ENCODE results near the gene PON2. TPM values are rescaled to one million over a fixed set of nuclear protein-coding genes. Genes with fewer than 3 reads are reported as not detected.

Gene PON2
- total RNA-seq, 4 donors from 2014 or later, result 48.2 to 67.3 (median 55.4) TPM

- no peaks in the 10 kb centered on the region for H3K36me3 ChIP-seq
These were observed 77.2 kb downstream of the PON2 start for GRCh38 chr7:95357623-95358022.

More at GRCh38 chr7:95357623-95358022, 77.2 kb downstream of the PON2 start:
- no peak overlapping the region for H3K27ac ChIP-seq (replicated peaks in 1 of 4)
- intact Hi-C loops (cut with DNase I), result no loop called here
- no peaks in the 10 kb centered on the region for H3K4me1 ChIP-seq
- no peak for TF ChIP-seq EP300 (IDR thresholded peaks at IDR 0.05)
- TF ChIP-seq, protein P1, sequence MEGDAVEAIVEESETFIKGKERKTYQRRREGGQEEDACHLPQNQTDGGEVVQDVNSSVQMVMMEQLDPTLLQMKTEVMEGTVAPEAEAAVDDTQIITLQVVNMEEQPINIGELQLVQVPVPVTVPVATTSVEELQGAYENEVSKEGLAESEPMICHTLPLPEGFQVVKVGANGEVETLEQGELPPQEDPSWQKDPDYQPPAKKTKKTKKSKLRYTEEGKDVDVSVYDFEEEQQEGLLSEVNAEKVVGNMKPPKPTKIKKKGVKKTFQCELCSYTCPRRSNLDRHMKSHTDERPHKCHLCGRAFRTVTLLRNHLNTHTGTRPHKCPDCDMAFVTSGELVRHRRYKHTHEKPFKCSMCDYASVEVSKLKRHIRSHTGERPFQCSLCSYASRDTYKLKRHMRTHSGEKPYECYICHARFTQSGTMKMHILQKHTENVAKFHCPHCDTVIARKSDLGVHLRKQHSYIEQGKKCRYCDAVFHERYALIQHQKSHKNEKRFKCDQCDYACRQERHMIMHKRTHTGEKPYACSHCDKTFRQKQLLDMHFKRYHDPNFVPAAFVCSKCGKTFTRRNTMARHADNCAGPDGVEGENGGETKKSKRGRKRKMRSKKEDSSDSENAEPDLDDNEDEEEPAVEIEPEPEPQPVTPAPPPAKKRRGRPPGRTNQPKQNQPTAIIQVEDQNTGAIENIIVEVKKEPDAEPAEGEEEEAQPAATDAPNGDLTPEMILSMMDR (IDR thresholded peaks at IDR 0.05), result no peak
- TF ChIP-seq POLR2AphosphoS5 (IDR thresholded peaks at IDR 0.05), result no peak
- TF ChIP-seq POLR2A (IDR thresholded peaks at IDR 0.05; ENCODE audit: low read depth), result no peak
- H3K9me3 ChIP-seq, result no peaks in the 10 kb centered on the region
- no peaks in the 10 kb centered on the region for H3K27me3 ChIP-seq
- H3K4me3 ChIP-seq, result no peak overlapping the region
- 39% methylated on average over 3 of the region's 3 CpGs for WGBS
- DNase-seq (ENCODE audit: extremely low spot score), result no peak

Other genes with a start within 250 kb of the PON2 start
- not detected for gene PON1, start 110.5 kb downstream of the PON2 start, total RNA-seq
- 1 to 10 TPM in 1 of 4 donors, under 1 TPM in 2, not detected in 1; 0.50 to 1.2 (median 0.63) TPM for gene PON3, start 38.7 kb downstream of the PON2 start, total RNA-seq
- gene ASB4, start 50.9 kb upstream of the PON2 start, total RNA-seq, result under 1 TPM in 2 of 4 donors, not detected in 2; under 0.01 to 0.32 TPM
- gene PDK4, start 161.5 kb upstream of the PON2 start, total RNA-seq, result 1,000 to 10,000 TPM in 1 of 4 donors, 100 to 1,000 TPM in 3; 165 to 1,138 (median 371) TPM

Measured in esophagus muscularis mucosa (tissue), 4 donors.